ENCODE data around the gene DAAM1.

The DAAM1 gene

GRCh38 chr14:59337141-59337611, 148.7 kb downstream of the DAAM1 start:
- DNase-seq (ENCODE audit: low read depth in 1 of 2, low spot score in 1 of 2), result no peak

GRCh38 chr14:59338761-59339160, 150.3 kb downstream of the DAAM1 start:
- no peak for DNase-seq (ENCODE audit: low read depth in 1 of 2, low spot score in 1 of 2)

- DNase-seq (ENCODE audit: low read depth in 1 of 2, low spot score in 1 of 2), result no peak
Measured at GRCh38 chr14:59339524-59340330, 151.3 kb downstream of the DAAM1 start.

GRCh38 chr14:59341858-59342477, 153.5 kb downstream of the DAAM1 start:
- DNase-seq (ENCODE audit: low read depth in 1 of 2, low spot score in 1 of 2), result no peak

- no peak for DNase-seq (ENCODE audit: low read depth in 1 of 2, low spot score in 1 of 2)
Measured at GRCh38 chr14:59342516-59343484, 154.3 kb downstream of the DAAM1 start.

GRCh38 chr14:59343585-59343984, 155.1 kb downstream of the DAAM1 start:
- no peak for DNase-seq (ENCODE audit: low read depth in 1 of 2, low spot score in 1 of 2)

- no peak for DNase-seq (ENCODE audit: low read depth in 1 of 2, low spot score in 1 of 2)
Measured at GRCh38 chr14:59344016-59344415, 155.5 kb downstream of the DAAM1 start.

- DNase-seq (ENCODE audit: low read depth in 1 of 2, low spot score in 1 of 2), result no peak
Measured at GRCh38 chr14:59344691-59345455, 156.4 kb downstream of the DAAM1 start.

- DNase-seq (ENCODE audit: low read depth in 1 of 2, low spot score in 1 of 2), result no peak
Measured at GRCh38 chr14:59346329-59346728, 157.9 kb downstream of the DAAM1 start.

GRCh38 chr14:59346796-59347510, 158.5 kb downstream of the DAAM1 start:
- DNase-seq (ENCODE audit: low read depth in 1 of 2, low spot score in 1 of 2), result no peak

- DNase-seq (ENCODE audit: low read depth in 1 of 2, low spot score in 1 of 2), result no peak
Measured at GRCh38 chr14:59347511-59347900, 159.0 kb downstream of the DAAM1 start.

- no peak for DNase-seq (ENCODE audit: low read depth in 1 of 2, low spot score in 1 of 2)
Measured at GRCh38 chr14:59347915-59348314, 159.4 kb downstream of the DAAM1 start.

- no peak for DNase-seq (ENCODE audit: low read depth in 1 of 2, low spot score in 1 of 2)
Measured at GRCh38 chr14:59349258-59349701, 160.8 kb downstream of the DAAM1 start.

- DNase-seq (ENCODE audit: low read depth in 1 of 2, low spot score in 1 of 2), result no peak
Measured at GRCh38 chr14:59352961-59353360, 164.5 kb downstream of the DAAM1 start.

- DNase-seq (ENCODE audit: low read depth in 1 of 2, low spot score in 1 of 2), result no peak
Measured at GRCh38 chr14:59354666-59355065, 166.2 kb downstream of the DAAM1 start.

GRCh38 chr14:59355091-59355490, 166.6 kb downstream of the DAAM1 start:
- no peak for DNase-seq (ENCODE audit: low read depth in 1 of 2, low spot score in 1 of 2)

GRCh38 chr14:59356312-59356711, 167.8 kb downstream of the DAAM1 start:
- DNase-seq (ENCODE audit: low read depth in 1 of 2, low spot score in 1 of 2), result no peak

GRCh38 chr14:59356767-59357166, 168.3 kb downstream of the DAAM1 start:
- no peak for DNase-seq (ENCODE audit: low read depth in 1 of 2, low spot score in 1 of 2)

GRCh38 chr14:59358102-59358501, 169.6 kb downstream of the DAAM1 start:
- DNase-seq (ENCODE audit: low read depth in 1 of 2, low spot score in 1 of 2), result no peak

GRCh38 chr14:59358784-59359183, 170.3 kb downstream of the DAAM1 start:
- DNase-seq (ENCODE audit: low read depth in 1 of 2, low spot score in 1 of 2), result no peak

Measured in activated CD4-positive, alpha-beta T cell treated with anti-CD3 and anti-CD28 coated beads, Interleukin-2, amount 50 U/mL, for 24 hours (primary cell).